Stimulated activated effector memory CD8-positive, alpha-beta T cell treated with anti-CD3 and anti-CD28 coated beads, Interleukin-12 subunit alpha, Interleukin-12 subunit beta, amount 100 ng/mL, for 72 hours (primary cell): Measurements from ENCODE around the gene TFPT.

ENCODE experiments used
- ATAC-seq: fragments of 150-1000 bp; cut with Tn5 transposase; 2 replicates; pipeline ENCODE4 v1.10.0; 2021
- DNase-seq, 2 donors: peaks; one replicate each; pipeline ENCODE4 v3.0.0; 2021 to 2022; ENCODE audit warnings: low spot score in 2 of 2
- H3K27ac Mint-ChIP-seq: one replicate; pipeline ENCODE4 v1.8.0; 2022; ENCODE audit warnings: mild to moderate bottlenecking, mixed read lengths
- H3K36me3 Mint-ChIP-seq: one replicate; pipeline ENCODE4 v1.8.0; 2022; ENCODE audit warnings: mild to moderate bottlenecking, mixed read lengths
- H3K4me1 Mint-ChIP-seq: one replicate; pipeline ENCODE4 v1.8.0; 2022; ENCODE audit warnings: mixed read lengths
- H3K4me3 Mint-ChIP-seq: one replicate; pipeline ENCODE4 v1.8.0; 2022; ENCODE audit warnings: mild to moderate bottlenecking, mixed read lengths
- H3K9me3 Mint-ChIP-seq: one replicate; pipeline ENCODE4 v1.8.0; 2022; ENCODE audit warnings: mixed read lengths

TFPT gene

DNA sequence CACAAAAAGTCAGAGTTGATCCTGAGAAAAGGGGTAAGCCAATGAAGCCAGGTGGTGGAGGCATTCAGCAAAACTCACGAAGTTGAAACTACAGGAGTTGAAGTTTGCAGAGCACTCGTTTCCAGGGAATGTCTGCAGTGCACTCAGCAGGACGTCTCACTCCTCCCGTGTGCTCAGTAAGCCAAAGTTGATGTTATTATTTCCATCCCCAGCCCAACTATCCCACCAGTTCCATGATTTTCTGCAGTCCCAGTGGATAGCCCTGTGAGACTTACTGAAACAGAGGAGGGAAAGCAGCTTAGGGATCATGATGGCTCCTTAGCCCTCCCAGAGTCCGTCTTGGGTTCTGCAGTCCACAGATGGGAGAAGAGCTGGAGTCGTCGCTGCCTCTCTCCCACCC, 34.4 kb downstream of the TFPT start, which contains the start of gene TARM1:
Gene TARM1 (minus strand): TSS at position 334 of the 400 bp plus-strand sequence. CDS start 25 bp downstream, at position 309.
- DNase-seq (no peak), ATAC-seq (no peak)
- H3K4me1 Mint-ChIP-seq = no peaks in the 10 kb centered on the region
- no peak within 1 kb of the TSS for H3K4me3 Mint-ChIP-seq
- H3K36me3 Mint-ChIP-seq = no peaks in the 10 kb centered on the region
- H3K9me3 Mint-ChIP-seq = no peaks in the 10 kb centered on the region
- no peak within 1 kb of the TSS for H3K27ac Mint-ChIP-seq

DNA sequence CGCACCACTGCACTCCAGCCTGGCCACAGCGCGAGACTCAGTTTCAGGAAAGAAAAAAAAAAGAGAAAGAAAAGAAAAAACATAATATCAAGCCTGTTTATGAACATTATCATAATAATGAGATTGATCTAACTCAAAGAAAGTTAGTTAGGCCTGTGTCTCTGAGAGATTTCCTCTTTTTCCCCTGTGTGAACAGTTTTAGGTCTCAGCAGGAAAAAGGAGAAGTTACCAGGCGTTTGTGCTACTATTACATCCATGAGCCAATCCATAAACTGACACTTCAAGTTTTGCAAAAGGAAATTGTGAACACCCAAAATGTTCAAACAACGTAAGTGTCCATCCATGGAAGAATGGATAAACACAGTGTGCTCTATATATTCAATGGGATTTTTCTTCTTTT, 38.1 kb downstream of the TFPT start:
- no peak for ATAC-seq
- Mint-ChIP-seq H3K4me3 (no peak overlapping the region), H3K4me1 (no peaks in the 10 kb centered on the region), H3K36me3 (no peaks in the 10 kb centered on the region), H3K27ac (no peak overlapping the region), H3K9me3 (no peaks in the 10 kb centered on the region)
- DNase-seq = no peak

DNA sequence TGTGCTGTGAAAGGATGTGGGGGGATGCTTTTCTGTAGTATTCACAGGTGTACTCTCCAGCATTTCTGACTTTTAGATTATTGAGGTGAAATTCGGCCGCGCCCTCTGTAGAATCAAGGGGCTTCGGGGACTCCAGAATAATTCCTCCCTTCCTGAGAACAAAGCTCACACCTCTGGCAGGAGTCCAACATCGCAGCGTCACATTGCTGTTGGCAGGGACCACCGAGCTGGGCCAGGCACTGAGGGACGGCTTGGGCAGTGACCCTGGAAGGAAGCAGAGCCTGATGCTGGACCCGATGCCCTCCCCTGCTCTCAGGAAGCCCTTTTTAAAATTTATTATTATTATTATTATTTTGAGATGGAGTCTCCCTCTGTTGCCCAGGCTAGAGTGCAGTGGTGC, 40.6 kb downstream of the TFPT start:
- Mint-ChIP-seq H3K4me1 (no peaks in the 10 kb centered on the region), H3K9me3 (no peaks in the 10 kb centered on the region), H3K27ac (no peak overlapping the region), H3K36me3 (no peaks in the 10 kb centered on the region), H3K4me3 (no peak overlapping the region)
- no peak for DNase-seq
- ATAC-seq = no peak

DNA sequence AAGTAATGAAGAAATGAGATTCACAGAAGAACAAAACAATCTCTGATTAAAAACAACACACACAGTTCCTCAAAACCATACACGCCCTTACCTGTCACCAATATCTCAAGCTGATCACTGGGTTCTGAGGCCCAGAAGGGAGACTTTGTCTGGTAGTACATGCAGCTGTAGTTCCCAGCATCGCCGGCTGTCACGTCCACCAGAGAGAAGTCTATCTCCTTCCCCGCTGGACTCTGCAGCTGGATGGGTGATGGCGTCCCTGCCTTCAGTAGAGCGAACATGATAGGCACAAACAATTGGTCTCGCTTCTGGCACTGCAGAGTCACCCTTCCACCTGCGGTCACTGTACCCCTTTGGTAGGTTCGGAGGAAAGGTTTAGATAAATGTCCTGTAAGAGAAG, 41.6 kb downstream of the TFPT start:
- ATAC-seq (no peak), DNase-seq (no peak)
- Mint-ChIP-seq H3K27ac (no peak overlapping the region), H3K4me3 (no peak overlapping the region), H3K36me3 (no peaks in the 10 kb centered on the region), H3K4me1 (no peaks in the 10 kb centered on the region), H3K9me3 (no peaks in the 10 kb centered on the region)

DNA sequence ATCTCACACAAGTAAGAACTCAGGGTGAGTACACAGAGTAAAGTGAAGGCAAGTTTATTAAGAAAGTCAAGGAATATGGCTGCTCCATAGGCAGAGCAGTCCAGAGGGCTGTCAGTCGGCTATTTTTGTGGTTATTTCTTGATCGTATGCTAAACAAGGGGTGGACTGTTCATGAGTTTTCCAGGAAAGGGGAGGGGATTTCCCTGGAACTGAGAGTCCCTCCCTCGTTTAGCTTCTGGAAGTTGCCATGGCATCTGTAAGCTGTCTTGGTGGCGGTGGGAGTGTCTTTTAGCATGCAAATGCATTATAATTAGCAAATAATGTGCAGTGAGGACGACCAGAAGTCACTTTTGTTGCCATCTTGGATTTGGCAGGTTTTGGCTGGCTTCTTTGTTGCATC, 46.0 kb downstream of the TFPT start:
- Mint-ChIP-seq H3K4me3 (no peak overlapping the region), H3K9me3 (no peaks in the 10 kb centered on the region), H3K36me3 (no peaks in the 10 kb centered on the region), H3K4me1 (no peaks in the 10 kb centered on the region), H3K27ac (no peak overlapping the region)
- DNase-seq = no peak
- no peak for ATAC-seq

DNA sequence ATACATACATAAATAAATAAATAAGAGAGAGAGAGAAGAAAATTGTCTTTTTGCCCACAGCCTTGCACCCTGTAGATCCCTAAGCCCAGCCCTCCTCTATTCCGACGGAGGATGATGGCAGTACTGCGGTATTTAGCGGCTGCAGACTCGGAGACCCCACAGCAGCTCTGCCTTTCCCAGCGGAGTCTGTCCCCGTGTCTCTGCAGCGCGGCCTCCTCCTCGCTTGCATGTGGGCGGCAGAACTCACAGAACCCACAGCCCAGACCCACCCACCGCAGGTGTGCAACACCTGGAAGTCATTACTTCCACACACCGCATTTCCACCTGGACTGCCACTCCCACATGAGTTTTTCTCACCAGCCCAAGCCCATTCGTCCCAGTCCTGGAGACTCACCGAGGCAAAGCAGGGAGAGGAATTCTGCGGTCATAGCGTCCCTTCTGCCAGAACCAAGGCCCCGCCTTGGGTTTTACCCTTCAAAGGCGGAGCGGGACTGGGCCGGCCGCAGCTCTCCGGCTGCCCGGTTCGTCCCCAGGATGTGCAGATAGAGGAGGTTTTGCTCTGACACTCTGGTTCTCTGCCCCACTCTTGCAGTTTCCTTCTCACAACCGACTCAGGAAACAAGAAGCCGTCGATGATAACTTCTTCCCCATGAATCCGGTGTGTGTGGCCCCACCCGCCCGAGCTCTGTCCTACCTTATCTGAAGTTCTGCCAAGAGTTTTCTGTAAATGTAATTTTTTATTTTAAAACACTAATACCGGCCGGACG, 51.9 kb downstream of the TFPT start, which contains the start of gene VSTM1:
Gene VSTM1 (minus strand): TSS at position 548 of the 767 bp plus-strand sequence. CDS start 120 bp downstream, at position 428.
- DNase-seq (no peak), ATAC-seq (no peak)
- Mint-ChIP-seq H3K27ac (no peak within 1 kb of the TSS), H3K4me3 (no peak within 1 kb of the TSS), H3K9me3 (no peaks in the 10 kb centered on the region), H3K4me1 (no peaks in the 10 kb centered on the region), H3K36me3 (no peaks in the 10 kb centered on the region)

DNA sequence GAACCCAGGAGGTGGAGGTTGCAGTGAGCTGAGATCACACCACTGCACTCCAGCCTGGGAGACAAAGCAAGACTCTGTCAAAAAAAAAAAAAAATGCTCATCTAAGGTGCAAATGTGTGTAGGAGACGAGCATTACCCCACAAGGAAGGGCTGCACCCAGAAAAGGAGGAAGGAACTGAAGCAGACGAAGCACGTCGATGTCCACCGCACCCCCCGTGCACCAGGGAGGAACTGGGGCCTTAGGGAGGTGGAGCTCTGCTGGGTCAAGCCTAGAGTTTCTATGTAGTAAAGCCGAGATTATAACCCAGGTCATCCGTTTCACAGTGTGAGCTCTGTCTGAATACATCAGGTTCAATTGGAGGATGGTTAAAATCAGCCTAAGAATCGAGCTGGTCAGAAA, 52.8 kb downstream of the TFPT start:
- DNase-seq = no peak

More for the DNA sequence above, 52.8 kb downstream of the TFPT start:
- no peak for ATAC-seq
- no peaks in the 10 kb centered on the region for H3K4me1 Mint-ChIP-seq
- no peak overlapping the region for H3K4me3 Mint-ChIP-seq
- no peak overlapping the region for H3K27ac Mint-ChIP-seq
- H3K36me3 Mint-ChIP-seq = no peaks in the 10 kb centered on the region
- H3K9me3 Mint-ChIP-seq = no peaks in the 10 kb centered on the region
